Choroid plexus epithelial cell (primary cell): ENCODE results near the gene THOC1.

Experiments
- DNase-seq: peaks from one replicate; pipeline ENCODE4 v3.0.0-alpha.2; 2010; ENCODE audit warnings: low read depth
- H3K4me3 ChIP-seq: 2 replicates; pipeline ENCODE4 v1.5.1; 2011; ENCODE audit warnings: low read depth, mild to moderate bottlenecking, control low read depth, low read length, moderate library complexity
- CTCF ChIP-seq: conservative IDR thresholded peaks from 2 replicates; pipeline ENCODE4 v1.5.1; 2011; ENCODE audit warnings: low read depth, mild to moderate bottlenecking, control low read depth, inconsistent platforms, low read length, moderate library complexity

The THOC1 gene

GRCh38 chr18:220708-221107, 47.1 kb downstream of the THOC1 start:
- no peak for DNase-seq
- no peak overlapping the region for H3K4me3 ChIP-seq
- no peak for TF ChIP-seq CTCF

GRCh38 chr18:217532-218336, 50.1 kb downstream of the THOC1 start:
- no peak for TF ChIP-seq CTCF
- H3K4me3 ChIP-seq = no peak overlapping the region
- no peak for DNase-seq

GRCh38 chr18:215448-216010, 52.3 kb downstream of the THOC1 start:
- no peak overlapping the region for H3K4me3 ChIP-seq
- TF ChIP-seq CTCF = no peak
- DNase-seq = no peak

GRCh38 chr18:213966-214365, 53.9 kb downstream of the THOC1 start:
- no peak for TF ChIP-seq CTCF
- no peak for DNase-seq
- no peak overlapping the region for H3K4me3 ChIP-seq

GRCh38 chr18:213505-213904, 54.3 kb downstream of the THOC1 start:
- no peak overlapping the region for H3K4me3 ChIP-seq
- DNase-seq = no peak
- no peak for TF ChIP-seq CTCF

- H3K4me3 ChIP-seq = no peak overlapping the region
- peak; percentile 40 for TF ChIP-seq CTCF
- DNase-seq = peak; percentile 20
These were observed 55.1 kb downstream of the THOC1 start for GRCh38 chr18:212780-213179.

- H3K4me3 ChIP-seq = no peak overlapping the region
- no peak for DNase-seq
- TF ChIP-seq CTCF = no peak
These were observed 56.3 kb downstream of the THOC1 start for GRCh38 chr18:211582-211981.
